Measurements from ENCODE around the gene MED27.

DNA sequence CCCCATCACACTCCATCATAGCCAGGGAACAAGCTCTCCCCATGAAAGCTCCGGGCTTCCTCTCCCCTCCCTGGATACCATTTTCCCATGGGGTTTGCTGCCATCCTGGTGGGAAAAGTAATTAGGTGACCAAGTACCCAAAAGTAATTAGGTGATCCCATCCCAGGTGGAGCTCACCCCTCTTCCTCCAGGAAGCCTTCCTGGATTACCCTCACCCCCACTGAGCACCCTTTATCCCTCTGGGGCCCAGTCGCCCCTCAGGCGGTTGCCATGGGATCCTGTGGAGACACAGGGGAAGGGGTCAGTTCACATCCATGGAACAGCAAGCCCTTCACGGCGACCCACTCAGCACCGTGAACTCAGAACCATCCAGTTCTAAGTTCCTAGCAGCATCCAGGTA is 265.0 kb downstream of the MED27 start:
- TF ChIP-seq, protein P1, sequence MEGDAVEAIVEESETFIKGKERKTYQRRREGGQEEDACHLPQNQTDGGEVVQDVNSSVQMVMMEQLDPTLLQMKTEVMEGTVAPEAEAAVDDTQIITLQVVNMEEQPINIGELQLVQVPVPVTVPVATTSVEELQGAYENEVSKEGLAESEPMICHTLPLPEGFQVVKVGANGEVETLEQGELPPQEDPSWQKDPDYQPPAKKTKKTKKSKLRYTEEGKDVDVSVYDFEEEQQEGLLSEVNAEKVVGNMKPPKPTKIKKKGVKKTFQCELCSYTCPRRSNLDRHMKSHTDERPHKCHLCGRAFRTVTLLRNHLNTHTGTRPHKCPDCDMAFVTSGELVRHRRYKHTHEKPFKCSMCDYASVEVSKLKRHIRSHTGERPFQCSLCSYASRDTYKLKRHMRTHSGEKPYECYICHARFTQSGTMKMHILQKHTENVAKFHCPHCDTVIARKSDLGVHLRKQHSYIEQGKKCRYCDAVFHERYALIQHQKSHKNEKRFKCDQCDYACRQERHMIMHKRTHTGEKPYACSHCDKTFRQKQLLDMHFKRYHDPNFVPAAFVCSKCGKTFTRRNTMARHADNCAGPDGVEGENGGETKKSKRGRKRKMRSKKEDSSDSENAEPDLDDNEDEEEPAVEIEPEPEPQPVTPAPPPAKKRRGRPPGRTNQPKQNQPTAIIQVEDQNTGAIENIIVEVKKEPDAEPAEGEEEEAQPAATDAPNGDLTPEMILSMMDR (IDR thresholded peaks at IDR 0.05), result no peak
- TF ChIP-seq POLR2A (IDR thresholded peaks at IDR 0.05), result no peak
- no peak for TF ChIP-seq EP300 (IDR thresholded peaks at IDR 0.05)
